Stomach smooth muscle (tissue), 2 donors: ENCODE results near the gene SMTNL2.
"Not testable (repeated sequence)": the region's sequence is repeated elsewhere in the genome, so short reads cannot be mapped to it uniquely, and the experiment has no call there.

Source experiments
- H3K27ac ChIP-seq: one replicate; pipeline ENCODE4 v1.7.0; 2013; ENCODE audit warnings: mild to moderate bottlenecking, low read length, inconsistent platforms
- H3K27me3 ChIP-seq, 2 donors: one replicate each; pipeline ENCODE4 v1.7.0; 2013; ENCODE audit warnings: low read length in 2 of 2; ENCODE audit not compliant: insufficient read depth in 2 of 2, control insufficient read depth in 1 of 2
- H3K36me3 ChIP-seq, 2 donors: one replicate each; pipeline ENCODE4 v1.7.0; 2013; ENCODE audit warnings: low read length in 2 of 2; ENCODE audit not compliant: control insufficient read depth in 2 of 2, insufficient read depth in 2 of 2
- H3K4me1 ChIP-seq: one replicate; pipeline ENCODE4 v1.7.0; 2013; ENCODE audit warnings: low read length; ENCODE audit not compliant: control insufficient read depth, insufficient read depth
- H3K4me3 ChIP-seq, 2 donors: one replicate each; pipeline ENCODE4 v1.7.0; 2013; ENCODE audit warnings: low read length in 2 of 2
- H3K9ac ChIP-seq, 2 donors: one replicate each; pipeline ENCODE4 v1.7.0; 2013; ENCODE audit warnings: low read length in 2 of 2, mild to moderate bottlenecking in 1 of 2
- H3K9me3 ChIP-seq, 2 donors: one replicate each; pipeline ENCODE4 v1.7.0; 2013; ENCODE audit warnings: low read length in 2 of 2; ENCODE audit not compliant: control insufficient read depth in 2 of 2
- donor health status: healthy.
- donor health status: Pancreatic carcinoma.

Gene SMTNL2

DNA sequence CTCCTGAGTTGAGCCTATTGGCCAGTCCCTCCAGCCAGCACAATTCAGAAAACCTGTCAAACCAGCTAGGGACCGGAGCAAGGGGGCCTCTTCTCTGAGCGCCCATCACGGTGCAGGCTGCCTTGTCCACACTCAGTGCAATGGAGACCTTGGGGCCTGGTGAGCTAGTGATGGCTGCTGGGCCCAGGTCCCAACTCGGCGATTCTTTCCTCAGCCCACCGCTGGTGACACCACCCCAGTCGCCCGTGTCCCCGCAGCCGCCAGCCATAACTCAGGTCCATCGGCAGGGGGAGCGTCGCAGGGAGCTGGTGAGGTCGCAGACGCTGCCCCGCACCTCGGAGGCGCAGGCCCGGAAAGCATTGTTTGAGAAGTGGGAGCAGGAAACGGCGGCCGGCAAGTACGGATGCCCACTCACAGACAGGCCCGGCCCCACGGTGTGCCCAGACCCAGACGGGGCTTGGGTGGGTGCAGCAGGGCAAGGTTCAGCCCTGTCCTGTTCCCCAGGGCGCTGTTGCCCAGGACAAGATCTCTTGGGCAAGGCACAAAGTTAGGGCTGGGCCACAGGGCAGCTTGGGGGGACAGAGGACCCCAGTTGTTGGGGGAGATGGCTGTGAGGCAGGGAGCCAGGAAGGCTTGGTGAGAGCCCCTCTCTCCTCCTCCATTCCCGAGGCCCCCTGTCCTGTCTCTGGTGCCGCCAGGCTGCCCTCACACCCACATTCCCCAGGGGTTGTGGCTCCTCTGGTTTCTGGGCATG lies 10.8 kb downstream of the SMTNL2 start:
- H3K9ac ChIP-seq: no peak overlapping the region
- H3K36me3 ChIP-seq: no peaks in the 10 kb centered on the region
- no peak overlapping the region for H3K4me3 ChIP-seq
- H3K27me3 ChIP-seq: peaks cover 0 to 5% of the 10 kb centered on the region in 2 donors
- H3K9me3 ChIP-seq: no peaks in the 10 kb centered on the region
- H3K27ac ChIP-seq: no peak overlapping the region
- peaks cover 6% of the 10 kb centered on the region for H3K4me1 ChIP-seq

DNA sequence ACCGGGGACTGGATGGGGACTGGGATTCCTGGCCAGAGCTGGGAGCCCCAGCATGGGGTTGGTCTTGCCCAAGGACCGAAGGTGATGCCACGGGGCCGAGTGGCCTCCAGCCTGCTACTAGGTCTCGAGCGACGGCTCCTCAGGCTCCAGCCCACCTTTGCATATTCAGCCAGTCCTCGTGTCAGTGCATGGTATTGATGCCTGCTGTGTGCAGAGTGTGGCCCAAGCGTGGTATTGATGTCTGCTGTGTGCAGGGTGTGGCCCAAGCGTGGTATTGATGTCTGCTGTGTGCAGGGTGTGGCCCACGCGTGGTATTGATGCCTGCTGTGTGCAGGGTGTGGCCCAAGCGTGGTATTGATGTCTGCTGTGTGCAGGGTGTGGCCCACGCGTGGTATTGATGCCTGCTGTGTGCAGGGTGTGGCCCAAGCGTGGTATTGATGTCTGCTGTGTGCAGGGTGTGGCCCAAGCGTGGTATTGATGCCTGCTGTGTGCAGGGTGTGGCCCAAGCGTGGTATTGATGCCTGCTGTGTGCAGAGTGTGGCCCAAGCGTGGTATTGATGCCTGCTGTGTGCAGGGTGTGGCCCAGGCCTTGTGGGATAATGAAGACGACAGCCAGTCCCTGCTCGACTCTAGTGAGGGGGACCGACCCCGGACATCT lies 11.5 kb downstream of the SMTNL2 start:
- not testable (repeated sequence) for H3K27ac ChIP-seq, H3K9me3 ChIP-seq, H3K9ac ChIP-seq, H3K4me3 ChIP-seq, H3K4me1 ChIP-seq, H3K27me3 ChIP-seq, H3K36me3 ChIP-seq

GRCh38 chr17:4596636-4597380 lies 12.5 kb downstream of the SMTNL2 start:
- Histone ChIP-seq H3K4me3 (no peak overlapping the region), H3K36me3 (no peaks in the 10 kb centered on the region), H3K9me3 (no peaks in the 10 kb centered on the region), H3K4me1 (peaks cover 6% of the 10 kb centered on the region), H3K9ac (no peak overlapping the region), H3K27me3 (peaks cover 0 to 5% of the 10 kb centered on the region in 2 donors), H3K27ac (no peak overlapping the region)

DNA sequence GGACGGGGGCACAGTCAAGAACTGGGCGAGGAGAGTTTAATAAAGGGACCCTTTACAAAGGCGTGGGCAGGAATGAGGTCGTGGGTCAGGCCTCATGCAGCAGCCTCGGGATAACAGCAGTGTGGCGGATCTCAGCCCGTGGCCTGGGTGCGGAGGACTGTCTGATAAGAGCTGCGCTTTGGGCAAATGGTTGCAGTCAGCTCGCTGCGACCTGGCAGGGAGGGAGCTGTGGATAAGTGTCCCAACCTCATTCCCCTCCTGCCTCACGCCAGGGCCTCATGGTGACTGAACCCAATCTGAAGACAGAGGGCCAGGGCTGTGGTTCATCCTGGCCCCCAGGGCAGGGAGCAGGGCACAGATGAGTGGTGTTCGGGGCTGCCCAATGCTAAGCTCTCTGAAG lies 13.6 kb downstream of the SMTNL2 start:
- Histone ChIP-seq H3K27me3 (peaks cover 0 to 5% of the 10 kb centered on the region in 2 donors), H3K27ac (no peak overlapping the region), H3K36me3 (no peaks in the 10 kb centered on the region), H3K9me3 (no peaks in the 10 kb centered on the region), H3K9ac (no peak overlapping the region), H3K4me3 (no peak overlapping the region), H3K4me1 (peaks cover 6% of the 10 kb centered on the region)

DNA sequence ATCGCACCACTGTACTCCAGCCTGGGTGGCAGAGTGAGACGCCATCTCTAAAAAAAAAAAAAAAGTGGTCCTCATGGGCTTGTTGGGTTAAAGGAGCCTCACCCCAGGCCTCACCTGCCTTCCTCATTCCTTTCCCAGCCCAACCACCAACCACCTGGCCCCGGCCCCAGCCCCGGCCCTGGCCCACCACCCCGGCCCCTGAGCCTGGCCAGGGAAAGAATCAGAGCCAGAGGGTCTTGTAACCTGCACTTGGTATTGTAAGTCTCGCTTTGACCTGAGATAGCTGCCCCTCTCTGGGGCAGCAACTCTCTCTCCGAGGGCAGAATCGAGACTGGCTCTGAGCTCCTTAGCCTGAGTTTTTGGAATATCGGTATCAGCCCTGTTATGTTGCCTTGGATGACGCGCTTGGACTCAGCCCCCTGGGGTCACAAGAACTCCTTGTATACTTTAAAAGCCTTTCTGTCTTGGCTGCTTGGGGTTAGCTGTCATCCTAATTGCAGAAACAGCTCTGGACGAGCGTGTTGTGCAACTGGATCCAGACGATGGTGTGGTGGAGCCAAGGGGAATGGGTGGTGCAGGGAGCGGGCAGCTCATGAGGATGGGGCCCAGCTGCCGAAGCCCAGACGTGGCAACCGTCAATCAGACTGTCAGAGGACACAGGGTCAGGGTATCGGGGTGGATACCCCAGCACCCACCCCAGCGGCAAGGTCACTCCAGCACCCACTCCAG lies 14.6 kb downstream of the SMTNL2 start:
- Histone ChIP-seq H3K4me3 (no peak overlapping the region), H3K27me3 (peaks cover 0 to 5% of the 10 kb centered on the region in 2 donors), H3K4me1 (peaks cover 6% of the 10 kb centered on the region), H3K9ac (no peak overlapping the region), H3K36me3 (no peaks in the 10 kb centered on the region), H3K9me3 (no peaks in the 10 kb centered on the region), H3K27ac (no peak overlapping the region)

DNA sequence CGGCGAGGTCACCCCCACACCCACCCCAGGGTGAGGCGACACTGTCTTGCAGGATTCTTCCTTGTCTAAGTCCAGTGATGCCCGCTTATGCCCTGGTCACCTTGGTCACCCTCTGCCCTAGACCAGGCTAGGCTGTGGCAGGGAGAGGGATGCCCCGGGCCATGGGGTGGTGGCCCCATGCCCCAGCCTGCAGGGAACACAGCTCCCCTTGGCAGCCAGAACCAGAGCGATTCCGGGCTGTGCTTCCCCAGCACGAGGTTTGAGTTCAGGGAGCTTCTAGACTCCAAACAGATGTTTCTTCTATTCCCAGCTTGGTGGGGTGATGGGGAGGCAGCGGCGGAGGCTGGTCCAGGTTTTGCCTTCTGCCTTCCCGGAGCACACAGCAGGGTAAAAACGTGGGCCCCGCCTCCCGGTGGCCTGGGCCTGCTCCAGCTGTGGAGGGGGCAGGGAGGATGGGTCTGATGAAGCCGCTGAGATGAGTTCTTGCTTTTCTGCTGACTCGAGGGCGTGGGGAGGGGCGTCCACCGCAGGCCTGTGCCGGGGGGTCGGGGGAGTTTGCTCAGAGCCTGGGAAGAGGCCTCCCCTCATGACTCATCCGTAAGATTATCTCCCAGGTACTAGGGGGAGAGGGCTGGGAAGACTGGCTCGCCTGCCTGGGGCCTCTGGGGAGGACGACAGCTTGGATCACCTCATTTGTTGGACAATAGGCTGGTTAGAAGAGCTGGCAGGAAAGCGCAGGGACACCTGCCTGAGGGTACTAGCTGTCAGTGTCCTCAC lies 15.4 kb downstream of the SMTNL2 start:
- Histone ChIP-seq H3K27ac (no peak overlapping the region), H3K27me3 (peaks cover 0 to 5% of the 10 kb centered on the region in 2 donors), H3K9ac (no peak overlapping the region), H3K36me3 (no peaks in the 10 kb centered on the region), H3K4me3 (no peak overlapping the region), H3K4me1 (peaks cover 10% of the 10 kb centered on the region), H3K9me3 (no peaks in the 10 kb centered on the region)

DNA sequence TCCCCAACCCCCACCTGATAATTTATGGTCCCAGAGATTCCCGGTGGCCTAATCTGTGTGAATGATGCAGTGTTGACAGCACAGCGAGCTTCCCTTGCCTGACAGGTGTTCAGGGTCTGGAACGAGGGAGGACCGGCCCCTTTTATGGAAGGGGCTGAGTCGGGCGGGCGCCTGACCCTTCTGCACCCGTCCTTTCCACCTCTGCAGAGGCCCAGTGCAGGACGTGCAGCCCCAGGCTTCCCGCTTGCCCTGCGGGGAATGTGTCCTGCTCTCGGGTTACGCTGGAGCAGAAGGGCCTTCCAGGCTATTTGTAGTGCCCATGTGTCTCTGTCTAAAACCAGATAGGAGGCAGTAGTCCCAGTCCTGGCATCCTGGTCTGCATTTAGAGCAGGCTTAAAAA lies 16.2 kb downstream of the SMTNL2 start:
- H3K27ac ChIP-seq: no peak overlapping the region
- peaks cover 0 to 5% of the 10 kb centered on the region in 2 donors for H3K27me3 ChIP-seq
- H3K9me3 ChIP-seq: no peaks in the 10 kb centered on the region
- H3K36me3 ChIP-seq: no peaks in the 10 kb centered on the region
- no peak overlapping the region for H3K9ac ChIP-seq
- peaks cover 10% of the 10 kb centered on the region for H3K4me1 ChIP-seq
- H3K4me3 ChIP-seq: no peak overlapping the region

DNA sequence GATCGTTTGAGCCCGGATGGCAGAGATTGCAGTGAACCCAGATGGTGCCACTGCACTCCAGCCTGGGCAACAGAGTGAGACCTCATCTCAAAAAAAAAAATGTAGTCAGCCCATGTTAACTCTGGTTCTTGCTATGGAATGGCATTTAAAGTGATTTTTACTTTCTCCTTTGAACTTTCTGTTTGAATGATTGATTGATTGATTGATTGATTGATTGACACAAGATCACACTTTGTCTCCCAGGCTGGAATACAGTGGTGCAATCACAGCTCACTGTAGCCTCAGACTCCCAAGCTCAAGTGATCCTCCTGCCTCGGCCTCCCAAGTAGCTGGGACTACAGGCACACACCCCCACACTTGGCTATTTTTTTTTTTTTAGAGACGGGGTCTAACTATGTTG lies 17.0 kb downstream of the SMTNL2 start:
- peaks cover 10% of the 10 kb centered on the region for H3K4me1 ChIP-seq
- no peaks in the 10 kb centered on the region for H3K9me3 ChIP-seq
- no peak overlapping the region for H3K9ac ChIP-seq
- H3K27me3 ChIP-seq: peaks cover 0 to 5% of the 10 kb centered on the region in 2 donors
- H3K27ac ChIP-seq: no peak overlapping the region
- H3K4me3 ChIP-seq: no peak overlapping the region
- H3K36me3 ChIP-seq: no peaks in the 10 kb centered on the region

- no peaks in the 10 kb centered on the region for H3K36me3 ChIP-seq
- H3K27ac ChIP-seq: no peak overlapping the region
- H3K4me1 ChIP-seq: peaks cover 10% of the 10 kb centered on the region
Observed at GRCh38 chr17:4602041-4602440, 17.7 kb downstream of the SMTNL2 start.

DNA sequence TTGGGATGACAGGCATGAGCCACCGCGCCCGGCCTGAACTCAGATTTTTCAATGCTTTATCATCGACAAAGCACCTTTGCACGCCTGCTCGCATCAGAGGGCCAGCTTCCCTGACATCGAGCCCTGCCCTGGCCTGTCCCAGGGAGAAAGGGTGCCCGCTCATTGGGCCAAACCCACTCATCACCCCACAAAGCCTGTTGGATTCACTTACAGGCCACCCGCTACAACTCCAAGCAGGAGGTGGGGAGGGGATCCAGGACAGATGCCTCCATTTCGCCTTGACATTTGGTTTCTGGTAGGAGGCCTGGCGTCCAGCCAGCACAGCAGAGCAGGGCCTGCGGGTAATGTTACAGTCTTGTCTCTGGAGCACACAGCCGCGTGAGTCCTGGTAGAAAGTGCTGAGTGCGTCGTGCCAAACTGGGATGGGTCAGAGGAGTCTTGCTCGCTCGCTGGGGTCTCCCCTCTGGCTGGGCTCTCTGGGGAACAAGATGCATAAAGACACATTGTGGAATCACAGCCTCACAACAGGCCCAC lies 19.8 kb downstream of the SMTNL2 start:
- Histone ChIP-seq H3K27ac (no peak overlapping the region), H3K9ac (no peak overlapping the region), H3K9me3 (no peaks in the 10 kb centered on the region), H3K27me3 (peaks cover 0 to 5% of the 10 kb centered on the region in 2 donors), H3K36me3 (no peaks in the 10 kb centered on the region), H3K4me1 (peaks cover 10% of the 10 kb centered on the region), H3K4me3 (no peak overlapping the region)

More at GRCh38 chr17:4602041-4602440, 17.7 kb downstream of the SMTNL2 start:
- H3K27me3 ChIP-seq: peaks cover 0 to 5% of the 10 kb centered on the region in 2 donors
- H3K9me3 ChIP-seq: no peaks in the 10 kb centered on the region
- no peak overlapping the region for H3K4me3 ChIP-seq
- no peak overlapping the region for H3K9ac ChIP-seq
